GM06990 (cell line): ENCODE data around the gene SZT2.
"Not testable (repeated sequence)": the region's sequence is repeated elsewhere in the genome, so short reads cannot be mapped to it uniquely, and the experiment has no call there.

ENCODE experiments used
- DNase-seq: peaks from one replicate; pipeline ENCODE4 v3.0.0-alpha.2; 2011; ENCODE audit not compliant: insufficient read length; ENCODE audit errors: extremely low read depth
- H3K27me3 ChIP-seq: replicated peaks from 2 replicates; pipeline ENCODE4 v1.6.0; 2011; ENCODE audit warnings: low read length; ENCODE audit not compliant: control insufficient read depth, insufficient read depth
- H3K36me3 ChIP-seq: 2 replicates; pipeline ENCODE4 v1.5.1; 2011; ENCODE audit warnings: low read length; ENCODE audit not compliant: control insufficient read depth, insufficient read depth
- H3K4me3 ChIP-seq: replicated peaks from 2 replicates; pipeline ENCODE4 v1.5.1; 2011; ENCODE audit warnings: low read depth, mild to moderate bottlenecking, control low read depth, low read length
- TF ChIP-seq, protein P1 (sequence below): IDR thresholded peaks from 2 replicates; pipeline ENCODE4 v1.5.1; 2011; ENCODE audit warnings: low read length, control low read depth, mild to moderate bottlenecking, inconsistent platforms; ENCODE audit not compliant: insufficient read depth, poor library complexity, severe bottlenecking

The SZT2 gene

DNA sequence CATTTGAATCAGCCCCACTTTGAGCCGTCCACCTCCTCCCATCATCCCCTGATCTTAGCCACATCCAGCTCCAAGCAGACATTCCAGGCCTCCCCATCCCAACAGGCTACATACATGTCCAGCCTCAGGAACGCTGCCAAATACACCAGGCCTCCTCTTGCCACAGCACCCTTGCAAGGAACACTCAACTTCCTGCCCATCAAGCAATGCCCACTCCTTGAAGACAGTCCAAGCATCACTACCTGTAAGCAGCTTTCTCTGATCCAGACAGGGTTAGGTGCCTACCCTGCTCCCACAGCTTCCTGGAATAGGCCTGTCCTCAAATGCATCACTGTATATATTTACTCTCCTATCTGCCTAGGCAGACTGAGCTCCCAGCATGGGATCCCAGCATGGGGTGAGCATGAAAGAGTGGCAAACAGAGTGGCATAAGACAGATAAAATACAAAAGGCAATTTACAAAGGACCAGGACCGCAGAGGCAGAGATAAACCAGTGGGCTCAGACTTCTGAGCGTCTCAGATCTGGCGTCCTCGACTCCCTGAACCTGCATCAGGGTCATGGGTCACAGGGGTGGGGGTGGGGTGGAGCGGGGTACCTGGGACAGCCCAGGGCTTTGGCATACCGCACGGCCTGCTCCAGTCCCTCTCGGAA, 63.2 kb downstream of the SZT2 start:
- no peak for DNase-seq
- TF ChIP-seq, protein P1, sequence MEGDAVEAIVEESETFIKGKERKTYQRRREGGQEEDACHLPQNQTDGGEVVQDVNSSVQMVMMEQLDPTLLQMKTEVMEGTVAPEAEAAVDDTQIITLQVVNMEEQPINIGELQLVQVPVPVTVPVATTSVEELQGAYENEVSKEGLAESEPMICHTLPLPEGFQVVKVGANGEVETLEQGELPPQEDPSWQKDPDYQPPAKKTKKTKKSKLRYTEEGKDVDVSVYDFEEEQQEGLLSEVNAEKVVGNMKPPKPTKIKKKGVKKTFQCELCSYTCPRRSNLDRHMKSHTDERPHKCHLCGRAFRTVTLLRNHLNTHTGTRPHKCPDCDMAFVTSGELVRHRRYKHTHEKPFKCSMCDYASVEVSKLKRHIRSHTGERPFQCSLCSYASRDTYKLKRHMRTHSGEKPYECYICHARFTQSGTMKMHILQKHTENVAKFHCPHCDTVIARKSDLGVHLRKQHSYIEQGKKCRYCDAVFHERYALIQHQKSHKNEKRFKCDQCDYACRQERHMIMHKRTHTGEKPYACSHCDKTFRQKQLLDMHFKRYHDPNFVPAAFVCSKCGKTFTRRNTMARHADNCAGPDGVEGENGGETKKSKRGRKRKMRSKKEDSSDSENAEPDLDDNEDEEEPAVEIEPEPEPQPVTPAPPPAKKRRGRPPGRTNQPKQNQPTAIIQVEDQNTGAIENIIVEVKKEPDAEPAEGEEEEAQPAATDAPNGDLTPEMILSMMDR = no peak
- Histone ChIP-seq H3K27me3 (no peaks in the 10 kb centered on the region), H3K4me3 (peak overlapping the region; percentile 49), H3K36me3 (peaks cover 28% of the 10 kb centered on the region)

DNA sequence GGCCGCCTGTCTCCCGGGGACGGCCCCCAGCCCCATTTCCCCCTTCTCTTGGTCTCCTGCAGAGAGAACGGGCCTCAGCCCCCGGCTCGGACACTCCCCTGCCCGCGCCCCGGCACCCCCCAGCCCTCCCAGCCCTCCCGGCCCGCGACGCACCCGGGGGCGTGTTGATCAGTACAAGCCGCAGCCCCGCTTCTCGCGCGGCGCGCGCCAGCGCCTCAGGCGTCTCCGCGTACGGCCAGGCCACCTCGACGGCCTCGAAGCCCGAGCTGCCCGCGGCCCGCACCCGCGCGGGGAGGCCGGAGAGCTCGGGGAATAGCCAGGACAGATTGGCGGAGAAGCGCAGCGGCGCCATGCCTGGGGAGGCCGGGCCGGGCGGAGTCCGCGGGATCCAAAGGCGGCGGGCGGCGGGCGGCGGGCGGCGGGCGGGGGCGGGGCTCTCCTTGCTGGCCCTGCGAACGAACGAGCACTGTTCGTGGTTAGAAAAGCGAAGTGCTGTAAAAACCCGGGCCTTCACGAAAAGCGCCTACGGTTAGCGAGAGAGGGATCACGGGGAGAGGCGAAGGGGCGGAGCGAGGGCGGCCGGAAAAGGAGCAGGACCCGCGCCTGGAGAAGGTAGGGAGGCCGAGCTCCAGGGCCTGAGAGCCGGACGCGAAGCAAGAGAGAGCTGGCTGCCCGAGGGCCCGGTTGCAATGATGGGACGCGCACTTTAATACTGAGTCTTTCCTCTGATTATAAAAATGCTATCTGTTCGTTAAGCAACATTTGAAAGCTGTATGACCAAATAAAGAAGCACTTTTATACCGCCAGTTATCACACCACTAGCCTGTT, 64.0 kb downstream of the SZT2 start, which contains the start of gene HYI:
TSS of gene HYI (minus strand) at position 490 of the 828 bp plus-strand sequence. CDS start at position 352, 138 bp downstream.
- Histone ChIP-seq H3K27me3 (no peaks in the 10 kb centered on the region), H3K36me3 (peaks cover 22% of the 10 kb centered on the region), H3K4me3 (peak within 1 kb of the TSS; percentile 49)
- peak; percentile 61 for DNase-seq
- TF ChIP-seq, protein P1 = no peak

DNA sequence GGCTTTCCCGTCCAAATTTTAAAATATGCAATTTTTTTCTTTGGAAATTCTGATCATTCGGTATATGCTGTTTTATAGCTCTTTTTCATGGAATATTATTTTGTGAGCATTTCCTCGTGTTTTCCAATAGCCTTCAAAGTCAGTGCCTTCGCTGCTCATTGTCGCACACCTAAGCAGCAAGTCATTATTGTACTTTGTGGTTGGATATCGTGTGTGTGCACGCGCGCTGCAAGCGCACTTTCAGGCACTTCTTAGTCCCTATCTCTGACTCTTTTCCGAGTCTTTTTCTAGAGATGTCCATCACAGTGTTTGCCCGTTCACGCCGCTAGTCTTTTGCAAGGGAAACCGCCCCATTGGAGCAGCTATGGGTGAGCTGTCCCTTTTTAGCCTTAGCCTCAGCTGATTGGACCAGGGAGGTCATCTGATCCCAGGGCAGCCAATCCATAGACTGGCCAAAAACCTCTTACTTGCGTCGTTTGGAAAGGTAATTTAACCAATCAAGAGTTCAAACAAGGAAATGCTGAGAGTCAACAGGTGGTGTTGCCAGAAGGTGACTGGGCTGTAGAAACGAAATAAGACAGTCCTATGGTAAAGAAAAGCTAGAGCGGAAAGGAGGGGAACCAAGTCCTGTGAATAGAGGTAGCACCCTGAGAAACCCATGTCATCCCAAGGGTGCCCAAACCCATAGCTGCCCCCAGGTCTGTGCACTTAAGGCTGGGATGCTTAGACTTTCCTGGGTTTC, 64.7 kb downstream of the SZT2 start:
- Histone ChIP-seq H3K36me3 (peaks cover 19% of the 10 kb centered on the region), H3K4me3 (peak overlapping the region; percentile 49), H3K27me3 (no peaks in the 10 kb centered on the region)
- DNase-seq = no peak
- TF ChIP-seq, protein P1 = no peak

DNA sequence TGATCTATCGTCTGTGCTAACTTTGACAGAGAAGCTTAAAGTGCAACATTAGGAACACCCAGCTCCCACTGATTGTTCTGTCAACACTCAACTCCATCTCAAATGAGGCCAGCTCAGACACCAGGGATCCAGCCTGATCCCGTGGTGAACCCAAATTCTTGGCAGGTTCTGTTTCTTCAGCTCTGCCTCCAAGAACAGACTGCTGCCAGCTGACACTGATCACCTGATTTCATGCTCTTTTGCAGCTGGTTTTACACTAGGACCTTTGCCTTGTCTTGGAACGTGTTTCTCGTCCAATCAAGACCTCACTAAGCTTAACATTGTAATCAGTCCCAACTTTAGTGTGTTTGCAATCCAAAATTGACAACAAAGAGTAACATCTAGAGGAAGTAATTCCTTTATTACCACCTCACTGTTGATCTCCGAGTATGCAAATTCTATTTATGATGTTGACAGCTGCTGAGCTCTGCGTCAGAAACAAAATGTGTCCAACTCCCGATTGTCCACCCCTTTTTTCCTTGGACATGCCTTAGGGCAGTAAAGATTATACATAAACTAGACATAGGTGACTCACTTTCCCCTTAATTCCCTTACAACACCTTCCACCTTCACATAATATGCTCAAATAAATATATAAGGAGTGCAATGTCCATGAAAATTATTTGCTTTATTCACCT, 65.7 kb downstream of the SZT2 start:
- no peaks in the 10 kb centered on the region for H3K27me3 ChIP-seq
- H3K36me3 ChIP-seq = peaks cover 11% of the 10 kb centered on the region
- TF ChIP-seq, protein P1 = no peak
- DNase-seq = no peak
- H3K4me3 ChIP-seq = no peak overlapping the region

DNA sequence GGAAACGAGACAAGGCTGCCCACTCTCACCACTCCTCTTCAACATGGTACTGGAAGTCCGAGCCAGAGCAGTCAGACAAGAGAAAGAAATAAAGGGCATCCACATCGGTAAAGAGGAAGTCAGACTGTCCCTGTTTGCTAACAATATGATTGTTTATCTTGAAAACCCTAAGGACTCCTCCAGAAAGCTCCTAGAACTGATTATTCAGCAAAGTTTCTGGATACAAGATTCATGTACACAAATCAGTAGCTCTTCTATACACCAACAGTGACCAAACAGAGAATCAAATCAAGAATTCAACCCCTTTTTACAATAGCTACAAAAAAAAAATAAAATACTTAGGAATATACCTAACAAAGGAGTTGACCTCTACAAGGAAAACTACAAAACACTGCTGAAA, 68.7 kb downstream of the SZT2 start:
- not testable (repeated sequence) for H3K27me3 ChIP-seq, DNase-seq, H3K36me3 ChIP-seq, H3K4me3 ChIP-seq
